Suprapubic skin (tissue), 4 donors: Measurements from ENCODE around the gene ELK4. TPM values are rescaled to one million over a fixed set of nuclear protein-coding genes. Genes with fewer than 3 reads are reported as not detected.

Source experiments
- DNase-seq, 2 donors: peaks; one replicate each; pipeline ENCODE4 v3.0.0-alpha.2; 2019; ENCODE audit warnings: low spot score in 2 of 2
- H3K27ac ChIP-seq: fragments of 200-600 bp; sonication (generic); one replicate; pipeline ENCODE4 v1.5.1; 2019
- H3K27me3 ChIP-seq: fragments of 200-600 bp; sonication (generic); one replicate; pipeline ENCODE4 v1.5.1; 2019
- H3K36me3 ChIP-seq: fragments of 200-600 bp; sonication (generic); one replicate; pipeline ENCODE4 v1.5.1; 2019
- H3K4me1 ChIP-seq: fragments of 200-600 bp; sonication (generic); one replicate; pipeline ENCODE4 v1.5.1; 2019
- H3K4me3 ChIP-seq: fragments of 200-600 bp; sonication (generic); one replicate; pipeline ENCODE4 v1.5.1; 2019; ENCODE audit warnings: mild to moderate bottlenecking
- H3K9me3 ChIP-seq: fragments of 200-600 bp; sonication (generic); one replicate; pipeline ENCODE4 v1.5.1; 2019
- CTCF ChIP-seq, 2 donors: fragments of 200-600 bp in 1 of 2; fragments of 450-650 bp in 1 of 2; sonication (generic) in 1 of 2; IDR thresholded peaks; one replicate each; pipeline ENCODE4 v1.5.1; 2016 to 2019; ENCODE audit warnings: antibody characterized with exemption in 2 of 2, mild to moderate bottlenecking in 1 of 2, moderate library complexity in 1 of 2
- EP300 ChIP-seq: sonication (generic); formaldehyde crosslinking; IDR thresholded peaks from one replicate; pipeline ENCODE4 v1.6.1; 2017; ENCODE audit warnings: antibody characterized with exemption
- POLR2A ChIP-seq, 2 donors: fragments of 450-650 bp; IDR thresholded peaks; one replicate each; pipeline ENCODE4 v1.6.1; 2017; ENCODE audit warnings: antibody characterized with exemption in 2 of 2, mild to moderate bottlenecking in 2 of 2, moderate library complexity in 2 of 2
- POLR2AphosphoS5 ChIP-seq, 3 donors: sonication (generic); formaldehyde crosslinking; IDR thresholded peaks; one replicate each; pipeline ENCODE4 v1.6.1; 2017; ENCODE audit warnings: antibody characterized with exemption in 3 of 3
- WGBS: methylation state at CpG from one replicate; pipeline ENCODE4 v1.1.5; 2018; 5-methylcytosine and 5-hydroxymethylcytosine counted together
- total RNA-seq, 4 donors: library from RNA; depleted of rRNA; stranded (reverse); fragments of >200 nt; gene quantifications; one replicate each; pipeline ENCODE4 v1.1.0, GENCODE V29; 2016

ELK4 gene
- total RNA-seq, 4 donors from 2014 or later, result 30.9 to 52.6 (median 43.8) TPM

GRCh38 chr1:205615789-205616188 is 16.0 kb downstream of the ELK4 start:
- no peaks in the 10 kb centered on the region for H3K9me3 ChIP-seq
- no peak overlapping the region for H3K4me3 ChIP-seq
- TF ChIP-seq EP300, result no peak
- no peak for TF ChIP-seq CTCF (IDR thresholded peaks at IDR 0.05)
- no peak for TF ChIP-seq POLR2A (IDR thresholded peaks at IDR 0.05)
- no peak for TF ChIP-seq POLR2AphosphoS5 (IDR thresholded peaks at IDR 0.05)
- no peak for DNase-seq
- peaks cover 9% of the 10 kb centered on the region for H3K4me1 ChIP-seq
- H3K27ac ChIP-seq, result no peak overlapping the region
- peaks cover 62% of the 10 kb centered on the region for H3K36me3 ChIP-seq
- no peaks in the 10 kb centered on the region for H3K27me3 ChIP-seq
- 39% methylated on average over 1 of the region's 1 CpG for WGBS

GRCh38 chr1:205613854-205614412 is 17.9 kb downstream of the ELK4 start:
- no peak for DNase-seq
- H3K27ac ChIP-seq, result no peak overlapping the region
- H3K4me1 ChIP-seq, result peaks cover 22% of the 10 kb centered on the region
- no peak overlapping the region for H3K4me3 ChIP-seq
- H3K9me3 ChIP-seq, result no peaks in the 10 kb centered on the region
- 86% methylated on average over 2 of the region's 2 CpGs for WGBS
- TF ChIP-seq CTCF (IDR thresholded peaks at IDR 0.05), result no peak
- no peak for TF ChIP-seq POLR2AphosphoS5 (IDR thresholded peaks at IDR 0.05)
- no peak for TF ChIP-seq POLR2A (IDR thresholded peaks at IDR 0.05)
- TF ChIP-seq EP300, result no peak
- peaks cover 43% of the 10 kb centered on the region for H3K36me3 ChIP-seq
- H3K27me3 ChIP-seq, result no peaks in the 10 kb centered on the region

GRCh38 chr1:205612556-205612955 is 19.3 kb downstream of the ELK4 start:
- H3K4me3 ChIP-seq, result no peak overlapping the region
- H3K9me3 ChIP-seq, result no peaks in the 10 kb centered on the region
- WGBS, result 82% methylated on average over 1 of the region's 1 CpG
- TF ChIP-seq EP300 (no peak), POLR2AphosphoS5 (IDR thresholded peaks at IDR 0.05) (no peak), CTCF (IDR thresholded peaks at IDR 0.05) (no peak), POLR2A (IDR thresholded peaks at IDR 0.05) (no peak)
- no peak overlapping the region for H3K27ac ChIP-seq
- no peaks in the 10 kb centered on the region for H3K27me3 ChIP-seq
- H3K4me1 ChIP-seq, result peaks cover 22% of the 10 kb centered on the region
- DNase-seq, result no peak
- peaks cover 31% of the 10 kb centered on the region for H3K36me3 ChIP-seq

- no peaks in the 10 kb centered on the region for H3K9me3 ChIP-seq
- H3K27me3 ChIP-seq, result no peaks in the 10 kb centered on the region
- 96% methylated on average over 3 of the region's 3 CpGs for WGBS
- no peak overlapping the region for H3K4me3 ChIP-seq
- H3K4me1 ChIP-seq, result peaks cover 22% of the 10 kb centered on the region
- no peak overlapping the region for H3K27ac ChIP-seq
- TF ChIP-seq POLR2A (IDR thresholded peaks at IDR 0.05), result no peak
- no peak for TF ChIP-seq POLR2AphosphoS5 (IDR thresholded peaks at IDR 0.05)
- TF ChIP-seq CTCF (IDR thresholded peaks at IDR 0.05), result no peak
- TF ChIP-seq EP300, result no peak
- no peak for DNase-seq
- H3K36me3 ChIP-seq, result peaks cover 26% of the 10 kb centered on the region
These were observed 19.7 kb downstream of the ELK4 start for GRCh38 chr1:205612104-205612503.

- WGBS, result 39% methylated on average over 3 of the region's 3 CpGs
- H3K36me3 ChIP-seq, result peaks cover 18% of the 10 kb centered on the region
- H3K27ac ChIP-seq, result peak overlapping the region; percentile 35
These were observed 20.8 kb downstream of the ELK4 start for GRCh38 chr1:205610901-205611466.

More at GRCh38 chr1:205610901-205611466, 20.8 kb downstream of the ELK4 start:
- H3K27me3 ChIP-seq, result no peaks in the 10 kb centered on the region
- peaks cover 22% of the 10 kb centered on the region for H3K4me1 ChIP-seq
- H3K4me3 ChIP-seq, result no peak overlapping the region
- TF ChIP-seq EP300, result no peak
- no peak for TF ChIP-seq POLR2A (IDR thresholded peaks at IDR 0.05)
- TF ChIP-seq CTCF (IDR thresholded peaks at IDR 0.05), result no peak
- TF ChIP-seq POLR2AphosphoS5 (IDR thresholded peaks at IDR 0.05), result no peak
- no peaks in the 10 kb centered on the region for H3K9me3 ChIP-seq
- no peak for DNase-seq
